Esophagus muscularis mucosa (tissue), 4 donors: ENCODE data around the gene OR6A2.

ENCODE experiments used
- EP300 ChIP-seq: sonication (generic); formaldehyde crosslinking; IDR thresholded peaks from one replicate; pipeline ENCODE4 v1.6.1; 2017; ENCODE audit warnings: antibody characterized with exemption
- POLR2A ChIP-seq: fragments of 450-650 bp; IDR thresholded peaks from one replicate; pipeline ENCODE4 v1.6.1; 2017; ENCODE audit warnings: antibody characterized with exemption, moderate library complexity, mild to moderate bottlenecking, low read depth
- POLR2AphosphoS5 ChIP-seq, 2 donors: sonication (generic); formaldehyde crosslinking; IDR thresholded peaks; one replicate each; pipeline ENCODE4 v1.6.1; 2017; ENCODE audit warnings: antibody characterized with exemption in 2 of 2
- TF ChIP-seq, protein P1 (sequence below), 3 experiments: fragments of 200-600 bp in 2 of 3; fragments of 450-650 bp in 1 of 3; sonication (generic) in 2 of 3; IDR thresholded peaks; one replicate each; pipeline ENCODE4 v1.5.1; 2017 to 2019; ENCODE audit warnings: antibody characterized with exemption in 3 of 3, mild to moderate bottlenecking in 2 of 3, moderate library complexity in 1 of 3

DNA sequence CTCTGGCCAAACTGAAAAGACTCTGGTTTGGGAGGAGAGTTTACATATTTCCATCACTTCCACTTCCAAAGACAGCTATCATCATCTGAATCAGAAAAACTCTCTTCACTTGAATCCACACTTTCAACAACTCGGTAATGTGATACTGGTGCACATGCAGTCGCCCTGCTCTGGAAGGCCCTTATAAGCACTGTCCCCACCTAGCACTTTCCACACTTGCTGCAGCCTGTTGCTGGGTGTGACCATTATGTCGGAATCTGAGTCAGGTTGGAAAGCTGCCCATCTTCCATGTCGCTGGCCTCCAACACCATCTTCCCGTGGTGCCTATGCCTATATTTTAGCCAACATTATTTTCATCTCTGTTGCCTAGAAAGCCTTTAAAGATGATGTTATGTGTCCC lies 44.9 kb upstream of the OR6A2 start:
- no peak for TF ChIP-seq POLR2A
- TF ChIP-seq, protein P1, sequence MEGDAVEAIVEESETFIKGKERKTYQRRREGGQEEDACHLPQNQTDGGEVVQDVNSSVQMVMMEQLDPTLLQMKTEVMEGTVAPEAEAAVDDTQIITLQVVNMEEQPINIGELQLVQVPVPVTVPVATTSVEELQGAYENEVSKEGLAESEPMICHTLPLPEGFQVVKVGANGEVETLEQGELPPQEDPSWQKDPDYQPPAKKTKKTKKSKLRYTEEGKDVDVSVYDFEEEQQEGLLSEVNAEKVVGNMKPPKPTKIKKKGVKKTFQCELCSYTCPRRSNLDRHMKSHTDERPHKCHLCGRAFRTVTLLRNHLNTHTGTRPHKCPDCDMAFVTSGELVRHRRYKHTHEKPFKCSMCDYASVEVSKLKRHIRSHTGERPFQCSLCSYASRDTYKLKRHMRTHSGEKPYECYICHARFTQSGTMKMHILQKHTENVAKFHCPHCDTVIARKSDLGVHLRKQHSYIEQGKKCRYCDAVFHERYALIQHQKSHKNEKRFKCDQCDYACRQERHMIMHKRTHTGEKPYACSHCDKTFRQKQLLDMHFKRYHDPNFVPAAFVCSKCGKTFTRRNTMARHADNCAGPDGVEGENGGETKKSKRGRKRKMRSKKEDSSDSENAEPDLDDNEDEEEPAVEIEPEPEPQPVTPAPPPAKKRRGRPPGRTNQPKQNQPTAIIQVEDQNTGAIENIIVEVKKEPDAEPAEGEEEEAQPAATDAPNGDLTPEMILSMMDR (IDR thresholded peaks at IDR 0.05) = no peak
- TF ChIP-seq EP300 = no peak
- TF ChIP-seq POLR2AphosphoS5 (IDR thresholded peaks at IDR 0.05) = no peak
